Stimulated activated CD4-positive, alpha-beta T cell treated with anti-CD3 and anti-CD28 coated beads, Interleukin-12 subunit alpha, Interleukin-12 subunit beta, amount 100 ng/mL, for 4 hours (primary cell): ENCODE measurements around the gene TCERG1L.
"Not testable (repeated sequence)": the region's sequence is repeated elsewhere in the genome, so short reads cannot be mapped to it uniquely, and the experiment has no call there.

Source experiments
- DNase-seq: peaks from one replicate; pipeline ENCODE4 v3.0.0-alpha.2; 2020

The TCERG1L gene

DNA sequence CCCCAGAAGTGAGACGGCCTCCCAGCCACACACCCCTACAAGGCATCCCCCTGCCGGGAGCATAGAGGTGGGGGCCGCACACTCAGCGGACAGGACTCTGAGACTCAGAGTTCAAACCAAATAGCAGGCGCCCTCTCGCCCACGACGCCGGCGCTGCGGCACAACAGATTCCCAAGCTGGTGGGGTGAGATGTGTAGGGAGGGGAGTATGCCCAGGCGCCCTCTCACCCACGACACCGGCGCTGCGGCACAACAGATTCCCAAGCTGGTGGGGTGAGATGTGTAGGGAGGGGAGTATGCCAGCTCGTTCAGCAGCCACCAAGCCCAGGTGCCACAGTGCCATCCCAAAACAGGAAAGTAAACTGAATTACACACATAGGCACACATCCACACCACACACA lies 64.7 kb downstream of the TCERG1L start:
- DNase-seq = no peak

DNA sequence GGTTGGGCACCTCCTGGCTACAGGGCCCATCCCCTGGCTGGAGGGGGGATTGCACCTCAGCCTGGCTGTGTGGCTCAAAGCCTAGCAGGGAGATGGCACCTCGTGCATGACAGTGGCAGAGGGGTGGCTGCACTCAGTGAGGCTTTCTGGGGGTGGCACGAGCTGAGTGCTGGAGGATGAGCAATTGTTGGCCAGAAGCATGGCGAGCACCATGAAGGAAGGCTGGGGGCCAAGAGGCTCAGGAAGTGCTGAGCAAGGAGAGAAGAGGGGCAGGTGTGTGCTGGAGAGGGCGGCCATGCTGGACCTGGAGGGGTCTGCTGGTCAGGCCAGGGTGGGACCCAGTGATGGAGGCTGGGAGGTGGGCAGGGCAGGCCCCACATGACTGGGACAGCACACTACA lies 65.4 kb downstream of the TCERG1L start:
- DNase-seq = no peak

DNA sequence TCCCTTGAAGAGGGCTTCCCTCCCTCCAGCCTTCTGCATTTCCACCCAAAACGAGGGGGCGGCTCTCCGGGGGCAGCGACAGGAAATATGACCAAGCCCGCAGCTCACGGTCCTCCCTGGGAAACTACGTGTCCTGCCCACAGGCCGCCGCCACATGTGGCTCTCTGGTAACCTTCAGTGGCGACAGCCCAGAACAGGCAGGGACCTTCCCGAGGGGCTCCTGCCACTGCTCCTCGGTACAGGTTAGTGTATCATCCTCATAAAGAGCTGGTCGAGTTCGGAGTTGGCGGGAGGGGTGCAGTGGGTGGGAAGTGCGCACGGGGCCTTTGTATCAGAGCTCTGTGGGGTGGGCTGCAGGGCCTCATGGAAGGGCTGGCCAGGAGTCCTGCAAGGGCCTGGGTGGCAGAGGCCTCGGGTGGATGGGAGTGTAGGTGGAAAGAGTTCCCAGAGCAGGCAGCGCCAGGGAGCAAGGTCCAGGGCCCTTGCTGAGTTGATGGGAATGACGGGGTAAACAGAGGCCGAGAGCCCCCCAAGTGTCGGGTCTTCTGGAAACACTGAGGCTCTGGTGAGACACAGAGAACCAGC lies 66.0 kb downstream of the TCERG1L start:
- DNase-seq = no peak

DNA sequence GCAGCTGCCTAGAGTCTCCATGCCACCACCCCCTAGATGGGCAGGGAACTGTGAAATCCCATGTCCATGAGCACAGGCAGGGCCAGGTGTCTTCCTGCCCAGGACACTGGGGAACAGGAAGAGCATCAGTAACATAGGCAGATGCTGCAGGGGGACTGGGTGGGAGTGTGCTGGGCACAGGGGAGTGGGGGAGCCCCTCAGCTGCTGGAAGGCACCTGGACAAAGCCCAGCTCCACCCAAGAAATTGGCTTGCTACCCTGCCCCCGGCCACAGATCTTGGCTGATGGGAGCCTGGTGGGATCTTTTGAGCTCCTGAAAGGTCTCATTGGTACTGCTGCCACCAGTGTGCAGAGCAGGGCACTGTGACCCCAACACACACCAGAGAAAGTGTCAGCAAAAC lies 66.7 kb downstream of the TCERG1L start:
- no peak for DNase-seq

DNA sequence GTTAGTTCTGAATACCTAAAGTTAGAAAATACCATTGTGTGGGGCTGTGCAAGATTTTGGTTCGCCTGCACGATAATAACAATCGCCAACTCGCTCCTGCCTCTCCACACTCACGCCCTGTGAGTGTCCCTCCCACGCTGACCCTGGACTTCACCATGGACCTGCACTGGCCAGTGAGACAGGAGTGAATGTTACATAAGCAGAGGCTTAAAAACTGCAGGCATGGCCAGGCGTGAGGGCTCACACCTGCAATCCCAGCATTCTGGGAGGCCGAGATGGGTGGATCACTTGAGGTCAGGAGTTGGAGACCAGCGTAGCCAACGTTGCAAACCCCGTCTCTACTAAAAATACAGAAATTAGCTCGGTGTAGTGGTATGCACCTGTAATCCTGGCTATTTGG lies 68.4 kb downstream of the TCERG1L start:
- no peak for DNase-seq

DNA sequence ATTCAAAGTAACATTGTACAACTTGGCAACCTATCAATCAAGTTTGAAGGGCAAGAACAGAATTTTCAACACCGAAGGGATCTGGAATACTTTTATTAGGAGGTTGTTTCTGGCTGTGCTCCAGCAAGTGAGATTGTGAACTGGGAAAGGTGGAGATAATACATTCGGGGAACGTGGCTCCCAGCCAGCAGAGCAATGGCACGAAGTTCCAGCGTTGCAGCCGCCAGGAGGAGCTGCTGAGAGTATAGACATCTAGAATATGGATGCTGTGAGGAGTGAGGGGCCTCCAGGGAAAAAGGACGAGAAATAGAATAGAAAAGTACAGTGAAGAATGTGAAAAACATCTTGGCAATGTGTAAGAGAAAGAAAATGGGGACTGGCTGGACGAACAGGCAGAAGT lies 69.5 kb downstream of the TCERG1L start:
- DNase-seq = no peak

DNA sequence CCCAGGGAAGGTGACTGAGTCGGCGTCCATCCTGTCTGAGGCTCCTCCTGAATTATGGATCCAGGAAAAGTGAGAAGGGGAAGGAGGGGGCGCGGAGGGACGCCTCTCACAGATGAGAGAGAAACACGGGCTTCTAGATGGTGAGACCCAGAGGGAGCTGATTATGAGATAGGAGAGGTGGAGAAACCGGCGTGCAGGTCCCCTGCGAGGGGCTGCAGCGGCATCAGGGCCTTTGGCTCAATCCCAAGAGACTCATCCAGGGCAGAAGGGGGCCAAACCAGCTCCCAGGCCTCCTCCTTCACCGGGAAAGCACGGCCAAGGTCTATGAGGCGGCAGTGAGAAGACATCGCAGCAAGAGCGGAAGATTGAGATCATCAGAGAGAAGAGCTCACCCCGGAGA lies 70.8 kb downstream of the TCERG1L start:
- DNase-seq = no peak

DNA sequence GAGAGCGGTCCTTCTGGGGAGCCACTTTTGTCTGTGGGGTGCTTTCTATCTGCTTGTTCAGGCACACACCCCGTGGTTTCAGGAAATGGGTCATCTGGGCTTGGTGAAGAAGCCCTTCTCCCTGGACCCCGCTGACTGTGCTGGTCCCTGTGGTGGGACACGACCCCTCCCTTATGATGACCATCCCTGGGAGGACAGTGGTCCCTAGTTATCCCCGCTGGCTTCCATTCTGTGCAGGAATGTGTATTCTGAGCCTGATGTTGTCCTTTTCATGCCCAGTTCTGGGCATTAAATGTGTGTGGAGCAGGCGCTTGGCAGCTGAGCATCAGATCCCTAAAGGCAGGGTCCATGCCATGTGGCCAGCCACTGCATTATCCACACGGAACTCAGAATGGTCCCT lies 71.6 kb downstream of the TCERG1L start:
- DNase-seq = no peak

DNA sequence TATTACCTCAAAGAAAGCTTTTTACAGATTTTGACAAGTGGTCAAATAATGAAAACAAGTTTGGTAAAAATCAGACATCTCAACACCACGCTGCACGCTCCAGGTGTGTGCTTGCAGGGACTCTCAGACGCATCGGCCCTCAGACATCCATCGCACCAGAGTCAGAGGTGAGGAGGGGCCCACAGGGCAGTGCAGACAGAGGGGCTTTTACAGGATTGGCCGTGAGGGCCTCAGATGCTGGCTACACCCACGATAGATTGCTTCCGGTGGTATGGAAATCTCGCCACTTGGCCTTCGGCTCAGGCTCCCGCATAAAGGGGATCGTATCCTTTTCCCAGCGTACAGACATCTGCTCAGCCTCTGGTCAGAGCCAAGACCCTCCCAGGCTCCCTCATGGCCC lies 72.1 kb downstream of the TCERG1L start:
- DNase-seq = no peak

DNA sequence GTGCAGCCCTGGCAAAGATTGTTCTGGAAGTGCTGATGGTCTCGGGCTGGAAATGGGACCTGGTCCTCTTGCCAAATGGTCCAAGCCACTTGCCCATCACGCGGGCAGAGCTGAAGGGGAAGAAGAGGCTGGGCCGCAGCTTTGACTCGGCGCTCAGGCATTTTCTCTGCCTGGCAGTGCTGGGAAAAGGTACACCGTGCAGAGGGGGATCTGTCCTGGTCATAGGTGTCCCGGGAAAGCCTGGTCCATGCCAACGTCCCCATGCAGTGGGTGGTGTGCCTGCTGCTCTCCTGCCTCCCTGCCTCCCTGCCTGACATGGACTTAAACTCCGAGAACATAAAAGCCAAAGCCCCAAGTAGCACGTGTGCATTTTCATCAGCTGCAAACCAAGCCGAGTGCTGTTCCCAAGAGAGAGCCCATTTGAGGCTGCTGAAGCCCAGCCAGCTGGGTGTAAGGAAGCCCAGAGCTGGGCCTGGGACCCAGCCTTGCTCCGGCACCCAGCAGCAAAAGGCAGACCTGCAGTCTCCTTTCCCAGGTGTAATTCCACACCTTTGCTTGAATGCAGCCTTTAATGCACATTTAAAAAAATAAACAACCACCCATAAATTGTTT lies 72.7 kb downstream of the TCERG1L start:
- no peak for DNase-seq

DNA sequence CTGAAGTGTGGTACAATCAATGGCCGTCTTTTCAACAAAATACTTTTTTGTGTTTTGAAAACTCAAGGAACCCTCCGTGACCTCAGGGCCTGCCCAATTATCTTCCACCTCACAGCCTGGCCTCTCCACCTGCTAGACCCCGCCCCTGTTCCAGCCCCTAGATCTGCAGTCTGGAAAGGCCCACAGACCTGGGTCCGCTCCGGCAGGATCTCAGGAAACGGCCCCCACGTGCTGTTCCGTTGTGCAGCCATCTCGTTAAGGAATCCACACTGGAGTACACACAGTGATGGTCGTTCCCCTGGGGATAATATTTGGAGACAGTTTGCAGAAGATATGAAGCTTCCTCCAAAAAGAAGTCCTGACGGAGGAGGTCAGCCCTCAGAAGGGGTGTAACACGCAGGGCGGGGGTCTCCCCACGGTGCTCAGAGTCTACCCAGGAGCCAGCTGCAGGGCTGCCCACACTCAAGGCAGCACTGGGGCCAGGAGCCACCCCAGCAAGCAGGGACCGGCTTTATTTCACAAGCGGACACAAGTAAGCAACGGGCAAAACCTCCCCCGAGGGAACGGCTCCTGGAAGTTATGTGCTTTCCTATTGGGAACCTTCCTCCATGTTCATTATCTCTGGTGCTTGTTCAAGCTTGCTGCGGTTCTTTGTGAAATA lies 73.4 kb downstream of the TCERG1L start:
- DNase-seq = no peak

DNA sequence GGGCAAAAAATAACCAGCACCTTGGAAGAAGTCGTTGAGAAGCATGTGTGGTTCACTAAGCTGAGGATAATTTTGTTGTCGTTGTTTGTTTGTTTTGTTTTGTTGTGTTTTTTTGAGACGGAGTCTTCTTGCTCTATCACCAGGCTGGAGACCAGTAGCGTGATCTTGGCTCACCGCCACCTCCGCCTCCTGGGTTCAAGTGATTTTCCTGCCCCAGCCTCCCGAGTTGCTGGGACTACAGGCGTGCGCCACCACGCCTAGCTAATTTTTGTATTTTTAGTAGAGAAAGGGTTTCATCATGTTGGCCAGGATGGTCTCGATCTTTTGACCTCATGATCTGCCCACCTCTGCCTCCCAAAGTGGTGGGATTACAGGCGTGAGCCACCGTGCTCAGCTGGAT lies 76.9 kb downstream of the TCERG1L start:
- DNase-seq = not testable (repeated sequence)

DNA sequence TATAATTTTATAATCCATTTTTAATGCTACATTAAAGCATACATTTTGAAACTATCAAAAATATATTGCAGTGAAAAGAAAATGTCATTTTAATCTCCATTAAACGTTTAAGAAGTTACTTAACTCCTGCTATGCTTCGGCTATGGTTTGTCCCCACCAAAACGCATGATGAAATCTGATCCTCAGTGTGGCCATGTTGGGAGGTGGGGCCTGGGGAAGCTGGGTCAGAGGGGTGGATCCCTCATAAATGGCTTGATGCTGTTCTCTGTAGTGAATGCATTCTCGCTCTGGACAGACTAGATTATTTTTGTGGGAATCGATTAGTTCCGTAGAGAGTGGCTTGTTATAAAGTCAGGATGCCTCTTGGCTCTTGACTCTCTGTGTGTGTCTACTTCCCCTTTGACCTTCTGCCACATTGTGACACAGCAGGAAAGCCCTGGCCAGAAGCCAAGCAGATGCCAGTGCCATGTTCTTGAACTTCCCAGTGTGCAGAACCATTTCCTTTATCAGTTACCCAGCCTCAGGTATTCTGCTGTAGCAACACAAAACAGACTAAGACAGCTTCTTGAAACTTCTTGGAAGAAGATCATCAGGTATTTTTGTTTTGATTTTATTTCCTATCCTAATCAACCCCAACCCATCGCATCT lies 77.8 kb downstream of the TCERG1L start:
- no peak for DNase-seq

DNA sequence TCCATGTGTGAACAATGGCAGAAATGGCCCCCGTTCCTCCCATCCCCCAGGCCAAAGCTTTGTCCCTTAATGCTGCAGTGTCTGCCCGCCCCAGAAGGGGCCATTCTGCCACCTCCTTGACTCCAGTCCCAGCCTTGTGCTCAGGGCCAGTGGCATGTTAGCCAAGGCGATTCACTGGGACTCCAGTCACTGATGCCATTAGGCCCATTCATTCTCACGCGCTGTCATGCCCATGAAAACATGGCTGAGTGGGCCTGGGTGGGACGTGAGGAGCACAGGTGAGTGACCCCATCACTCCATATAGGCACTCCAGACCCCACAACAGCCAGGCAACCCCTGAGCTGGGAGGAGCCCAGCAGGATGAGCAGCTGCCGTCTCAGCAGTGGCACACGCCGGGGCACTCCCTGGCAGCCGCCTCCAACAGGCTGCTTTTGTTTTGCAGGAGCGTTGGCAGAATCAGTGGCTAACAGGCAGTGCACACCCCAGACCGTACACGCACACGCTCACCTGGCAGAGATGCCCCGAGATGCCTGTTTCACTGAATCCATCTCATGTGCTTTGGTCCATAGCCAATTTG lies 79.5 kb downstream of the TCERG1L start:
- DNase-seq = no peak

DNA sequence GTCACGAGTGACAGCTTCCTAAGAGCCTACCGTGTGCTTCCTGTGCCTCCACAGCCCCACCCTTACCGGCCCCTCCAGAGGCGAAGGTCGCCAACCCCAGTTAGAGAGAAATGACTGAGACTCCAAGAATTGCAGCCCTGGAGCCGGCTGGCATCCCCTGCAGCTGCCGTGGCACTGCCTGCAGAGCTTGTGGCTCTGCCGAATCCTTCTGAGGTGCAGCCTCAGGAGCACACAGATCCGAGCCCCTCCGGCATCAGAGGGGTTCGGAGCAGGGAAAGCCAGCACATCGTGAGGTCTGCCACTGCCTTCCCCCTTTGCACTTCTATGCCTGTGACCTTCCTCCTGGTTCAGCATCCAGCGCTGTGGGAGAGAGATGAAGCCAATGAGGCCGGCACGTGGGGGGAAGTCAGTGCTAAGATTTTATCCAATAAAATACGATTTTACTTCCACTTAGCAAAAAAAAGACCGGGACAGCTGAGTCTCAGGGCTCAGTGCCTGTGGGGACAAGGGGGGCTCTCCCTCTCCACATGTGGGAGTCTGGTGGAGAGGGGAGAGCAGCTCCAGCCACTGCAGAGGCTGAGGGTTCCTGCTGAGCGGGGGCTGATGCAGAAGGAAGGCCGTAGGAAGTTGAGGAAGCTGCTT lies 80.1 kb downstream of the TCERG1L start:
- no peak for DNase-seq

DNA sequence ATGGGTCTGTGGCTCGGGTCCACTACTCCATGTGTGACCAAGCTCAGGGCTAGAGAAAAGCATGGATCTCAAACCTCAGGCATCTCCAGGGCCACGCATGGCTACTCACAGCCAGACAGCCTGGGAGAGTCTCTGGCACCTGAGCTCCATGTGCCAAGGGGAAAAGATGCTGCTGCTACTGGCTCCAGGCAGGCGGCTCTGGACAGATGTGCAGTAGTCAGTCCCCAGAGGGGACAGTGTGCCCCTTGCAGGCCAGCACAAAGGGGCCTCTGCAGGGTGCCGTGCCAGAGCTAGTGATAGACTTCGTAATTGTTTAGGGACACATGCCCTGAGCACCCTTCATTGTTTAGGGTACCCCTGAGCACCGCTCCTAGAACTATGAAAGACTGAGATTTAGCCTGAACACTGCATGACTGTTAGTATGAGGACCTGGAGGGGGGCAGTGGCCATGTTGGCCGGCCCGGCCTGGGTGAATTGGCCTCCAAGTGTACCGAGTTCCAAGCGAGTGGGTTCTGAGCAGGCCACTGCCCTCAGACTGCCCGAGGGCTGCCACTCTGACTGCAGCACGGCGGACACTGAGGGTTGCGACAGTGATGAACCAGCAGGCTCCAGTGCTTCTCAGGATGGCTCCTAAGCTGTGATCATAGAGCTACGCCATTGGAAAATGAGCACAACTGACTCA lies 80.7 kb downstream of the TCERG1L start:
- DNase-seq = no peak

DNA sequence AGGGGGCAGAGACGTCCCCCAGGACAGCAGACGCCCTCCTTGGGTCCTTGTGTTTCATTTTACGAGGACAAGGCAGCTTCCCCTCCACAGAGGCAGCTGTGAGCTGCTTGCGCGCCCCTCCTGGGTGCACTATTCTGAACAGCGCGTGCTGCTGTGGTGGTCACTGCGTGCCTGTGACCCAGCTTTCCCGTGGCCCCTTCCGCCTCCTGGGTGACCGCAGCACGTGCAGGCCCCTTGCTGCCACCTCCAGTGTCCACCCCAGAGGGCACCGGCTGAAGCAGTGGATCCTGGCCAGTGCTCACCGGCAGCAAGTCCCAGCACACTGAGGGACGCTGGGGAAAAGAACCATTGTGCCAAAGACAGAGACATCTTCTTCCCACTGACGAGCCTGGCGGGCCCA lies 81.4 kb downstream of the TCERG1L start:
- no peak for DNase-seq

DNA sequence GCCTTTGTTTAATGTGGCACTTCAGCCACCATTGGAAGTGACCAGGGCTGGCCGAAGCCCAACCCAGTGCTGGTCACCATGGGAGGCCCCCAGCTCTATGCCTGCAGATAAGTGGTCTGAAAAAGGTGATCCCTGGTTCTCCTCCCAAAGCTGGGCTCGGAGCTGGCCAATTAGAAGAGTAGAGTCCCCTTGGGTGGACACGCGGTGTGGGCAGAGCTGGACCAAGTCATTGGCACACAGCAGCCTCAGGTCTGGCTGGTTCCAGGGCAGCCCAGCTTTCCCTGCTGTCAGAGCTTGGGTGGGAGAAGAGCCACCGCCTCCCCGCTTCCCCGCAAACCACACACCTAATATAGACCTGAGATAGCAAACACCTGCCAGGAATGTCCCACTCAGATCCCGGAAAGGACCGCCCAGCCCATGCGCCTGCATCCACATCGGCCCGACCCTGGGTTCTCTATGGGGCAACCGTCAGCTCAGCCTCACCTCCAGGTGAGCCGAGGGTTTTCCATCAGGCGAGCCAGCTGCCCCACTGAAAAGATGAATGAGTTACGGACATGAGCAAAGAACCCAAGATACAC lies 84.3 kb downstream of the TCERG1L start:
- DNase-seq = no peak

DNA sequence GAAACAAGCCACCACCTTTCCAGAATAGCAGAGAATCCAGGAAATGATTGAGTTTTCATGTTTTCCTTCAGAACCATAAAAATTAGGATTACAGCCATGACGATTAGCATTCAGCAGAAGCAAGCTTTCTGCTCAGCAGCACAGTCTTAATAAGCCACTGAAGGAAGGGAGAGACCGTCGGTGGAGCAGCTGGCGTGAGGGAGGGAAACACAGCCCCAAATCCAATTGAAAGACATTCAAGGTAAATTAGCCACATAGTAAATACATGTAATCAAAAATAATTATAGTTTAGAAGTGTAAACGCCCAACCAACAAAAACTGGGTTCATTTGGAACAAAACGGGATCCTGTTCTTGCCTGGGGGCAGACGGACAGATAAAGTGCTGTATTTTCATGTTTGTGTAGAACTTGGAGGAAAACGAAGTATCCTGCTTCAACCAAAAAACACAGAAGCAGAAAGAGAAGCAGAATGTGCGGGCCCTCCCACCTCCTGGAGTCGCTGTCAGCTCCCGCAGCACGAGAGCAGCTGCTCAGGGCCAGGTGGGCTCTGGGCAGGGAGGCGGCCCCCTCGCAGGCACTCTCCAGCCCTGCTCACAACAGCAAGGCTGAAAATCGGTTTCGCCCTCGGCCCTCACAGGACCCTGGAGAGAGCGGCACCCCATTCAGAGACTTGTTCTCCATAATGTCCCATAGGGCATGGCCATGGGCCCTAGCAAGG lies 84.9 kb downstream of the TCERG1L start:
- DNase-seq = no peak

DNA sequence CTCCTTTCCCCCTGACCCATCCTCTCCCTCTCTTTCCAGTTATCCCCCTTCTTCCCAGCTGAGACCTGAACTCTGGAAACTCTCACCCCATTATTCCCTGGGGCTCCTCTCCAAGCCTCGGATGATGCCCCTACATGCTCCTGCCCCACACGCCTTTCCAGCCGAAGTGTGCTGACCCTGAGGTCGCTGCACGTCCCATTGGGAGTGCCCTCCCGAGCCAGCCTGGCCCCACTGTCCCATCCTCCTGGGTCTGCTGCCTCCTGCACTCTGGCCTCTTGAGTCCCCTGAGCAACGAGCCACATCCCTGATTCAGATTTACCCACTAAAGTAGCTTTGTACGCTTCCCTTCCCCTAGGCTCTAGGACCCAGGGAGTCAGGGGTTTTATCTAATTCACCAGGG lies 87.4 kb downstream of the TCERG1L start:
- DNase-seq = no peak

DNA sequence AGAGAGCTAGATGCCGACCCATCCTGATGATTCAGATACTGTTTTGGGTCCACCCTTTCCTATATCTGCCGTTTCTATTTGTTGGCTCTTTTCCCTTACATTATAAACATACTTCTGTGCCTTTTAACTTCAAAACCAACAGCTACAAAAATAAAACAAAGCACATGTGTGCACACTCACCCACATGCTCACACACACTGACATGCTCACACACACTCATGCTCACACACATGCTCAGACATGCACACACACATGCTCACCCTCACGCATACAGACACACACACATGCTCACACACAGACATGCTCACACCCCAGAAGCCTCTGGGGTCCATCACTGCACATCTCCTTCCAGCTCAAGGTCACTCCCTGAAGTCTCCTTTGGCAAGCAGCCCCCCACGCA lies 88.1 kb downstream of the TCERG1L start:
- no peak for DNase-seq

DNA sequence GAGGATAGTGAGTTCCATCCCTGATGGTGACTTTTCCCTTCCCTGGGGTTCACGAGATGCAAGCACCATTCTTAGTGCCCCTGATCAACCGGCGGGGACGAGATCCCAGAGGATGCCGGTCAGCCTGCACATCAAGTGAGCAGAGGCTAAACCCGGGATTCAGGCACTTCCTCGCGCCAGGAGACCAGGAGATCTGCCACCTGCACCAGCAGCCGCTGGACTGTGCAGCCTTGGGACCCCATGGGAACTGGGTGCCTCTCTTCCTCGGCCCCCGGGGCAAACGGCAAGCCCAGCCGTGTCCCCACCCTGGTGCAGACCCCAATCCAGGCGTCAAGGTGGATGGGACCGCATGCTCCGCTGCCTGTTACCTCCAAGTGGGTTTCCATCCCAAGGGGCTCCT lies 88.5 kb downstream of the TCERG1L start:
- DNase-seq = no peak
